A549 (cell line): ENCODE measurements around the gene SMIM8.

Source experiments
- CTCF ChIP-seq: fragments of >200 bp; sonication (Bioruptor Twin); formaldehyde crosslinking; IDR thresholded peaks from 3 replicates; pipeline ENCODE4 v1.5.1; 2016
- EP300 ChIP-seq, 2 experiments: fragments of >200 bp; sonication (Bioruptor Twin); formaldehyde crosslinking; IDR thresholded peaks; 2 replicates in 1 of 2; 3 replicates in 1 of 2; pipeline ENCODE4 v1.6.1; 2016 to 2017
- HOXB5 ChIP-seq: fragments of 250-450 bp; sonication (Bioruptor Pico); IDR thresholded peaks from 2 replicates; pipeline ENCODE4 v1.5.0; 2020; ENCODE audit warnings: mild to moderate bottlenecking, moderate library complexity
- JUN ChIP-seq, 2 experiments: fragments of >200 bp; sonication (Bioruptor Twin); formaldehyde crosslinking; IDR thresholded peaks; 2 replicates in 1 of 2; 3 replicates in 1 of 2; pipeline ENCODE4 v1.6.1; 2016 to 2017
- MAFK ChIP-seq: fragments of 450-650 bp; IDR thresholded peaks from 2 replicates; pipeline ENCODE4 v1.6.1; 2014; ENCODE audit not compliant: partially characterized antibody
- PHF8 ChIP-seq: fragments of 200-600 bp; sonication (generic); IDR thresholded peaks from 2 replicates; pipeline ENCODE4 v1.6.1; 2016; ENCODE audit warnings: low read depth, mild to moderate bottlenecking, antibody characterized with exemption, moderate library complexity, borderline replicate concordance
- POLR2A ChIP-seq: IDR thresholded peaks from 2 replicates; pipeline ENCODE4 v1.6.1; 2012; ENCODE audit warnings: mild to moderate bottlenecking, low read length
- RARB ChIP-seq: fragments of 250-450 bp; sonication (Bioruptor Pico); IDR thresholded peaks from 2 replicates; pipeline ENCODE4 v1.8.0; 2021; ENCODE audit warnings: mild to moderate bottlenecking, moderate library complexity
- RCOR1 ChIP-seq: fragments of 150-350 bp; IDR thresholded peaks from 2 replicates; pipeline ENCODE4 v1.6.1; 2014; ENCODE audit warnings: antibody characterized with exemption, low read length, low read depth
- RNF2 ChIP-seq: fragments of 200-600 bp; sonication (generic); IDR thresholded peaks from 2 replicates; pipeline ENCODE4 v1.6.1; 2016; ENCODE audit warnings: low read depth, mild to moderate bottlenecking, antibody characterized with exemption, moderate library complexity, borderline replicate concordance
- TF ChIP-seq, protein P1 (sequence below): IDR thresholded peaks from 2 replicates; pipeline ENCODE4 v1.6.1; 2012

DNA sequence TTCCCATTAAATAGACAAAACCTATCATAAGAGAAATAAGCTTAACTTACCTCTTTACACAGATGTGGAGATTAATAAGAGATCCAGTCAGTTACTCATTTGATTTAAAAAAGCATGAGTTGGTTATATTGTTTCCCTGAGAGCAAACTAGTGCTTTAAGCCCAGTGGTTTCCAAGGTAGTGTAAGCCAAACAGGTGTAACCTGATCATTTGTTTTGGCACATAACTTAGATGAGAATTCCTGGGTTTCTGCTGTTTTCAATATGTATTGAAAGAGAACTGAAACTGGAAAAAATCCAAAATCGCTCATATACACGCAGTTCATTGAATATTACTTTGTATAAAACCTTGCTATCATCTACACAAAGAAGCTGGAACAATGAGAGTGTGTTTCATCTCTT lies 30.5 kb upstream of the SMIM8 start:
- TF ChIP-seq HOXB5 (CRISPR knock-in tag) (no peak), JUN (IDR thresholded peaks at IDR 0.05) (no peak), POLR2A (no peak), CTCF (no peak), RNF2 (no peak), PHF8 (no peak), EP300 (IDR thresholded peaks at IDR 0.05) (no peak), RARB (CRISPR knock-in tag) (no peak), MAFK (no peak), RCOR1 (no peak)
- TF ChIP-seq, protein P1, sequence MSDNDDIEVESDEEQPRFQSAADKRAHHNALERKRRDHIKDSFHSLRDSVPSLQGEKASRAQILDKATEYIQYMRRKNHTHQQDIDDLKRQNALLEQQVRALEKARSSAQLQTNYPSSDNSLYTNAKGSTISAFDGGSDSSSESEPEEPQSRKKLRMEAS, result no peak
